Stromal cell of bone marrow (primary cell): ENCODE measurements around the gene PSD2.

ENCODE experiments used
- DNase-seq: peaks from one replicate; pipeline ENCODE4 v3.0.0-alpha.2; 2012; ENCODE audit warnings: low read depth

Gene PSD2

GRCh38 chr5:139880416-139881142, 85.0 kb downstream of the PSD2 start:
- DNase-seq = no peak

- no peak for DNase-seq
Measured at GRCh38 chr5:139881143-139881733, 85.6 kb downstream of the PSD2 start.

- no peak for DNase-seq
Measured at GRCh38 chr5:139882316-139882715, 86.7 kb downstream of the PSD2 start.

DNA sequence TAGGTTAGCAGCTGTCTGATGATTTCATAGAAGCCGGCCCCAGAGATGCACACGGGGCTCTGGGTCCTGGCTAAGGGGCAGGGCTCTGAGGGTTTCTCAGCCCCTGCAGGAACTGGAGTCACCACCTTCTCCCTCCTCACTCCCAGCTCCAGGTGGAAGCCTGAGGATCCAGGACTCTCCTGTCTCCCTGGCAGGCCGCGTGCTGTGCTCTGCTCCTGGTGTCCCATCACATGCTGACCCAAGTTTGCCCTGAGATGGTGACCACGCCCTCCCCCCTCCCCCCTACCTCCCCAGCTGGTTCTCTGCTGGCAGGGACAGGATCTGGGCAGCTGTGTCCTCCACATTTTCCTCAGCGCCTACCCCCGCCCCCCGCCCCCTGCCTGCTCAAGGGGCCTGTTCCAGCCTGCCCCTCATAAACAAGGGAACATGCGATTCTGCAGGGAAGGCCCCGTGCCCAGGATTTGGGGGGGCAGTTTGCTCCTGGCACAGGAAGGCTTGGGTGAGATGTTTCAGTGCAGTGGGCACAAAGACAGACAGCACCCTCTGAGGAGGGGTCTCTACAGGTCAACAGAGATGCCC, 87.4 kb downstream of the PSD2 start:
- no peak for DNase-seq

- no peak for DNase-seq
Measured at GRCh38 chr5:139884144-139884543, 88.5 kb downstream of the PSD2 start.

DNA sequence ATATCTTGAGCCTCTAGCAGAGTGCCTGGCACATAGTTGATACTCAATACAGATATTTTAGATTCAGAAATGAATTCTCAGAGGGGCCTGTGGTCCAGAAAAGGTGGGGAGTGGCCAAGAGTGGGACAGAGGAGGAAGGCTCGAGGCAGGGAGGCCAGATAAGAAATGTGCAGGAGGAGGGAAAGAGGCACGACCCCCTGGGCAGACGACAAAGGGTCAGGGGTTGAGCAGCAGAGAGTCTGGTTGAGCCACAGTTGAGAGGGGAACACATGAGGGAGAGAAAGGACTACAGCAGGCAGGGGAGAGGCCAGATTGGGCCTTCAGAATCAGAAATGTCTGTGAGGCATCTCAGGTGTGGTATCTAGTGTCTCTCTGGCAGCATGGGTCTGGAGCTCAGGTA, 89.1 kb downstream of the PSD2 start:
- no peak for DNase-seq

DNA sequence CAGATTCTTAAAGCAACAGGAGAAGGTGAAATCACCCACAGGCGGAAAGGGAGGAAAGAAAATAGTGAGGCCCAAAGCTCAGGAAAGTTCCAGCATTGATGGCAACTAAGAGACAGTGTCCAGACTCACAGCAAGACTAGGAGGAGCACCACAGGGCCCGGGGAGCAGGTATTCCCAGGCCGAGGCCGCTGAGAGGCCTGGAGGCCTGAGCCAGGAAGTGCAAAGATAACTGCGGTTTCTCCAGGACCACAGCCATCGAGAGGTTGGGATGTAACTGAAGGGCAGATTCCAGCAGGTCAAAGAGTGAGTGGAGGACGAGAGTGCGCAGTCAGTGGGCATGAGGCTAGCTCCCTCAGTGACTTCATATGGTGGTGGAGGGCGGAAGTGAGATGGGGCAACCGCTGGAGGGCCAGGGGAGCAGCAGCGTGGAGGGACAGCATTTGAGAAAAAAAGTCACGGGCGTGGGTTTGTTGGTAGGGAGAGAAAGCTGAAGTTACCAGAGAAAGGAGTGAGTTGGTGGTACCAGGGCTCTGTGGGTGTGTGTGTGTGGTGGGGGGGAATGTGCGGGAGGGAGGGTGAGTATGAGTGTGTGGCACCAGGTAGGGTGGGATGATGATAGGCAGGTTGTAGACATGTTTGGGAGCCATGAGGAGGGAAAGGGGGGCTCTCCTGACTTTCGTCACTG, 89.7 kb downstream of the PSD2 start:
- no peak for DNase-seq

DNA sequence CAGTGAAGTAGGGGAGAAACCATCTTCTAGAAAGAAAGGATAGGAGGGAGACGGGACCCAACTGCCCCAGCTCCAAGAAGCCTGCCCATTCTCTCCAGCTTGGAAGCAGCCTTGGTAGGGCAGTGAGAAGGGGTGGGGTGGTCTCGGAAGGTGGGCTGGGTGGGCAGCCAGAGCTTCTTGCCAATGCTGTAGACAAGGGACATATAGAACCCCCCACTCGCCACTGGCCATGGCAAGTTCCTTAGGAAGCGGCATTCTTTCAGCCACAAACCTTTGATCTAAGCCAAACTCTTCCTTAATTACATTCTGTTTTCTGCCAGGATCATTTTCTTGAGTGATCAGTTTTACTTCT, 90.2 kb downstream of the PSD2 start:
- DNase-seq = no peak

- DNase-seq = no peak
Measured at GRCh38 chr5:139886213-139886612, 90.6 kb downstream of the PSD2 start.

- no peak for DNase-seq
Measured at GRCh38 chr5:139888370-139888769, 92.8 kb downstream of the PSD2 start.

DNA sequence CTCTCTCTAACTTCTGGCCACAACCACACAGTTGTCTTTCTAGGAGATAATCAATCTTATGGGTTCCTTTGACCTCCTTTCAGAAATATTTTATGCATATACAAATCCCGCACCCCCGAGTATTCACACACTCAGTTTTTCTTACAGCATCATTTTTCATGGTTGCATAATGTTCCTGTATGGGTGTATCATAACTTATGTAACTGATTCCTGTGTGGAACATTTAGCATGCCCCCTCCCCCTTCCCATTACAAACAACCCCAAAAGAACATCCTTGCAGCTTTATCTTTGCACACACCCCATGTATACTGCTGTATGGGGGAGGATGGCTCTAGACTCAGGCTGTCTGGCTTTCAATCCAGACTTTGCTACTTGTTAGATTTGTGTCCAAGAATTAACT, 93.8 kb downstream of the PSD2 start:
- no peak for DNase-seq

DNA sequence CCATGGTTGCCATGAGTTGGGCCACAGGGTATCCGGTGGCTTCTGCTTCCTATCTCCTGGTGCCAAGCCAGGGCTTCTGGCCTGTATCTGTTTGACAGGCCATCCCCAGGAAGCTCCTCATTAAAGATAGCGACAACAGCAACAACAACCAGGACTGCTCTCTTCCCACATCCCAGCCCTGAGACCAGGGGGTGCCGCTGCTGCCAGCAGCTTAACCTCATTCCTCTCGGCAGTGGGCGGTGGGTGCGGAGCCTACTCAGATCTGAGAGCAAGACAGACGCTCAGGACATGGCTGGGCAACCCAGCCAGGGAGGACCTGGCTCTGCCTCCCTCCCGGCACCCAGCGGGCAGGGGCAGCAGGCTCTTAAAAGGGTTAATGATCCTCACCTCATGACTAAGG, 98.3 kb downstream of the PSD2 start:
- no peak for DNase-seq
